Type B pancreatic cell (in vitro differentiated cells): ENCODE measurements around the gene TENT4B. TPM values are rescaled to one million over a fixed set of nuclear protein-coding genes. Genes with fewer than 3 reads are reported as not detected.

Experiments used
- DNase-seq: peaks from one replicate; pipeline ENCODE4 v3.0.0; 2021; ENCODE audit warnings: mixed read lengths; ENCODE audit not compliant: unreplicated experiment; ENCODE audit errors: extremely low spot score
- H3K27ac Mint-ChIP-seq: 2 replicates; pipeline ENCODE4 v1.8.0; 2021; ENCODE audit warnings: mild to moderate bottlenecking, mixed read lengths
- H3K27me3 Mint-ChIP-seq: 2 replicates; pipeline ENCODE4 v1.8.0; 2021; ENCODE audit warnings: mixed read lengths
- H3K36me3 Mint-ChIP-seq: 2 replicates; pipeline ENCODE4 v1.8.0; 2021; ENCODE audit warnings: mixed read lengths
- H3K4me1 Mint-ChIP-seq: one replicate; pipeline ENCODE4 v1.8.0; 2021; ENCODE audit warnings: mixed read lengths; ENCODE audit not compliant: unreplicated experiment
- H3K4me3 Mint-ChIP-seq: 2 replicates; pipeline ENCODE4 v1.8.0; 2021; ENCODE audit warnings: mild to moderate bottlenecking, mixed read lengths
- H3K9me3 Mint-ChIP-seq: 2 replicates; pipeline ENCODE4 v1.8.0; 2021; ENCODE audit warnings: mixed read lengths
- total RNA-seq: library from RNA; stranded (reverse); gene quantifications from 2 replicates; pipeline ENCODE4 v1.2.1, GENCODE V29; 2021; ENCODE audit warnings: low replicate concordance
- TF ChIP-seq, protein P1 (sequence below): fragments of 200-600 bp; sonication (generic); conservative IDR thresholded peaks from 2 replicates; pipeline ENCODE4 v1.5.0; 2021; ENCODE audit warnings: antibody characterized with exemption, mild to moderate bottlenecking

TENT4B gene
- total RNA-seq, 1 donor from 2014 or later: 14.1 TPM

DNA sequence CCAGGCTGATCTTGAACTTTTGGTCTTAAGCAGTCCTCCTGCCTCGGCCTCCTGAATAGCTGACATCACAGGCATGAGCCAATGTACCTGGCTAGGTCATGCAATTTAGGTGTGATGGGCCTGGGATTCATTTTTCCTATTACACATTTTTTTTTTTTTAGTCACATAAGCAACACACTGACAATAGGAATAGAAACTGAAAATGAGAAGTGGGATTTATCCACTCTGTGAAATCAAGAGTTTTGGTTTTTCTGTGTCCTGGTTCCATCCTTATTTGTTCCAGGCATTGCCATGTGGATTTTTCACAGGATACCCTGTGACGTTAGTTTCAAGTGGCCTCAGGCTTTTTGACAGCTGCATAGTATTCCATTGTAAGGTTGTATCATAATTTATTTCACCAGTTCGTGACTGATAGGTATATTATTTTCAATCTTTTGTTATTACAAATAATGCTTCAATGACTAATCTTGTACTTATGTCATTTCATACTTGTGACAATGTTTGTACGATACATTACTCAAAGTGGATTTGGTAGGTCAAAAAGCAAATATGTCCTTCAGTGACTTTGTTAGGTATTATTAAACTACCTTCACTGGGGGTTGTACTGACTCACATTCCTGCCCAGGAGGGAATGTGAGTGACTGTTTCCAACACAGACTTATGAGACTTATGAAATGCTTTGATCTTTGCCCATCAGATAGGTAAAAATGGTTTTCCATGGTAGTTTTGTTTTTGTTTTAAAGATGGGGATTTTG is 123.9 kb downstream of the TENT4B start:
- peaks cover 6% of the 10 kb centered on the region for H3K4me1 Mint-ChIP-seq
- H3K27ac Mint-ChIP-seq: no peak overlapping the region
- no peaks in the 10 kb centered on the region for H3K27me3 Mint-ChIP-seq
- H3K36me3 Mint-ChIP-seq: no peaks in the 10 kb centered on the region
- H3K9me3 Mint-ChIP-seq: peaks cover 5% of the 10 kb centered on the region
- no peak overlapping the region for H3K4me3 Mint-ChIP-seq
- DNase-seq: no peak
- TF ChIP-seq, protein P1, sequence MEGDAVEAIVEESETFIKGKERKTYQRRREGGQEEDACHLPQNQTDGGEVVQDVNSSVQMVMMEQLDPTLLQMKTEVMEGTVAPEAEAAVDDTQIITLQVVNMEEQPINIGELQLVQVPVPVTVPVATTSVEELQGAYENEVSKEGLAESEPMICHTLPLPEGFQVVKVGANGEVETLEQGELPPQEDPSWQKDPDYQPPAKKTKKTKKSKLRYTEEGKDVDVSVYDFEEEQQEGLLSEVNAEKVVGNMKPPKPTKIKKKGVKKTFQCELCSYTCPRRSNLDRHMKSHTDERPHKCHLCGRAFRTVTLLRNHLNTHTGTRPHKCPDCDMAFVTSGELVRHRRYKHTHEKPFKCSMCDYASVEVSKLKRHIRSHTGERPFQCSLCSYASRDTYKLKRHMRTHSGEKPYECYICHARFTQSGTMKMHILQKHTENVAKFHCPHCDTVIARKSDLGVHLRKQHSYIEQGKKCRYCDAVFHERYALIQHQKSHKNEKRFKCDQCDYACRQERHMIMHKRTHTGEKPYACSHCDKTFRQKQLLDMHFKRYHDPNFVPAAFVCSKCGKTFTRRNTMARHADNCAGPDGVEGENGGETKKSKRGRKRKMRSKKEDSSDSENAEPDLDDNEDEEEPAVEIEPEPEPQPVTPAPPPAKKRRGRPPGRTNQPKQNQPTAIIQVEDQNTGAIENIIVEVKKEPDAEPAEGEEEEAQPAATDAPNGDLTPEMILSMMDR: no peak

DNA sequence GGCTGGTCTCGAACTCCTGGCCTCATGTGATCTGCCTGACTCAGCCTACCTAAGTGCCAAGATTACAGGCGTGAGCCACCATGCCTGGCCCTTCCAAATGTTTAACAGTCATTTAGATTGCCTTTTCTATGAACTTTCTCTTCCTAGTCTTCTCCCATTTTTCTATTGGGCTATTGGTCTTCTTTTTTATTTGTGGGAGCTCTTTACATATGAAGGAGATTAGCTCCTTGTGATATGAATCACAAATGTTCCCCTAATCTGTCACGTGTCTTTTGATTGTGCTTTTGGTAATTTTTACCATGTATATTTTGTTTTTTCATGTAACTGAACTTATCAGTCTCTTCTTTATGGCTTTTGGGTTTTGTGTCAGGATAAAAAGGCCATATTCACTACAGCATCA is 125.1 kb downstream of the TENT4B start:
- H3K4me1 Mint-ChIP-seq: peaks cover 6% of the 10 kb centered on the region
- H3K4me3 Mint-ChIP-seq: no peak overlapping the region
- TF ChIP-seq, protein P1: no peak
- no peaks in the 10 kb centered on the region for H3K36me3 Mint-ChIP-seq
- H3K27ac Mint-ChIP-seq: no peak overlapping the region
- H3K27me3 Mint-ChIP-seq: no peaks in the 10 kb centered on the region
- DNase-seq: no peak
- H3K9me3 Mint-ChIP-seq: peaks cover 5% of the 10 kb centered on the region

DNA sequence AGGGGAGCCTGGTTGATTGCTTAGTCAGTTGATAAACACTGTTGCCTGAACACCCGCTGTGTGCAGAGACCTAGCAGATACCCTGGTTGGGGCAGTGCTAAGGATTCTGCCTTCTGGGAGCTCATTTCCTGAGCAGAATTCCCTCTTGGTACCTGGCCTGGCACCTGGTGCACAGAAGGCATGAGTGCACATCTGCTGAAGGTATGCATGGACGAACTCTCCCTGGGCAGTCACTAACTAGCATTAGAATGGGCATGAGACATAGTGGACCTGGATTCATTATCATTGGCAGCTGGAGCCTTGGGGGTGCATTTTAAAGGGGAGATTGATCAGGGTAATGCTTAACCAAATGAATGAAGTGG is 126.4 kb downstream of the TENT4B start:
- Mint-ChIP-seq H3K27ac (no peak overlapping the region), H3K9me3 (peaks cover 5% of the 10 kb centered on the region), H3K36me3 (no peaks in the 10 kb centered on the region), H3K27me3 (no peaks in the 10 kb centered on the region), H3K4me3 (no peak overlapping the region), H3K4me1 (peaks cover 6% of the 10 kb centered on the region)
- TF ChIP-seq, protein P1: no peak
- DNase-seq: no peak

DNA sequence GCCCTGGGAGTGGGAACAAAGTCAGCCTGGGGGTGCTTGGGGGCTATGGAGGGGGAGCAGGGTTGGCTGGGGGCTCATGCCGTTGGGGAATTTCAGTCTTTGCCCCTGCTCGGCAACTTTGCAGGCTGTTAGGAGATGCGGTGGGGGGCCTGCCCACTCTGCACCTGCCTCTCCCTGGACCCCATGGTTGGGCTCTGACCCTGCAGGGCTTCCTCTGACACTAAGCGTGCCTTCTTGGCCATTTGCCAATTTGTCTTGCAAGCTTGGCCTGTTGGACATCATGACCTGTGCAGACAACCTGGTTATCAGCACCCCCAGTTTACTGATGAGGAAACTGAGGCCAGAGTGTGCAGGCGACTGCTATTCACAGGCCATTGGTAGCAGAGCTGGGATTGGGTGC is 127.8 kb downstream of the TENT4B start:
- H3K36me3 Mint-ChIP-seq: no peaks in the 10 kb centered on the region
- no peaks in the 10 kb centered on the region for H3K27me3 Mint-ChIP-seq
- peaks cover 6% of the 10 kb centered on the region for H3K4me1 Mint-ChIP-seq
- peaks cover 5% of the 10 kb centered on the region for H3K9me3 Mint-ChIP-seq
- no peak overlapping the region for H3K27ac Mint-ChIP-seq
- no peak for DNase-seq
- H3K4me3 Mint-ChIP-seq: no peak overlapping the region
- TF ChIP-seq, protein P1: no peak

Other genes starting within 250 kb of the TENT4B start
- gene CNEP1R1, start 128.1 kb upstream of the TENT4B start, total RNA-seq: 21.7 and 26.1 TPM in 2 replicates
- 16.7 and 17.9 TPM in 2 replicates for gene HEATR3, start 87.3 kb upstream of the TENT4B start, total RNA-seq
- gene ADCY7, start 113.2 kb downstream of the TENT4B start, total RNA-seq: 16.8 and 32.8 TPM in 2 replicates
- gene BRD7, start 215.7 kb downstream of the TENT4B start, total RNA-seq: 88.6 and 98.2 TPM in 2 replicates